Ishikawa (cell line): ENCODE results near the gene SUMO1.

Source experiments
- EGR1 ChIP-seq: IDR thresholded peaks from 2 replicates; pipeline ENCODE4 v1.6.1; 2012
- RAD21 ChIP-seq: IDR thresholded peaks from 2 replicates; pipeline ENCODE4 v1.6.1; 2012; ENCODE audit warnings: low read depth
- TF ChIP-seq, protein P1 (sequence below): IDR thresholded peaks from 2 replicates; pipeline ENCODE4 v1.6.1; 2012
- TF ChIP-seq, protein P2 (sequence below): IDR thresholded peaks from 2 replicates; pipeline ENCODE4 v1.6.1; 2012

DNA sequence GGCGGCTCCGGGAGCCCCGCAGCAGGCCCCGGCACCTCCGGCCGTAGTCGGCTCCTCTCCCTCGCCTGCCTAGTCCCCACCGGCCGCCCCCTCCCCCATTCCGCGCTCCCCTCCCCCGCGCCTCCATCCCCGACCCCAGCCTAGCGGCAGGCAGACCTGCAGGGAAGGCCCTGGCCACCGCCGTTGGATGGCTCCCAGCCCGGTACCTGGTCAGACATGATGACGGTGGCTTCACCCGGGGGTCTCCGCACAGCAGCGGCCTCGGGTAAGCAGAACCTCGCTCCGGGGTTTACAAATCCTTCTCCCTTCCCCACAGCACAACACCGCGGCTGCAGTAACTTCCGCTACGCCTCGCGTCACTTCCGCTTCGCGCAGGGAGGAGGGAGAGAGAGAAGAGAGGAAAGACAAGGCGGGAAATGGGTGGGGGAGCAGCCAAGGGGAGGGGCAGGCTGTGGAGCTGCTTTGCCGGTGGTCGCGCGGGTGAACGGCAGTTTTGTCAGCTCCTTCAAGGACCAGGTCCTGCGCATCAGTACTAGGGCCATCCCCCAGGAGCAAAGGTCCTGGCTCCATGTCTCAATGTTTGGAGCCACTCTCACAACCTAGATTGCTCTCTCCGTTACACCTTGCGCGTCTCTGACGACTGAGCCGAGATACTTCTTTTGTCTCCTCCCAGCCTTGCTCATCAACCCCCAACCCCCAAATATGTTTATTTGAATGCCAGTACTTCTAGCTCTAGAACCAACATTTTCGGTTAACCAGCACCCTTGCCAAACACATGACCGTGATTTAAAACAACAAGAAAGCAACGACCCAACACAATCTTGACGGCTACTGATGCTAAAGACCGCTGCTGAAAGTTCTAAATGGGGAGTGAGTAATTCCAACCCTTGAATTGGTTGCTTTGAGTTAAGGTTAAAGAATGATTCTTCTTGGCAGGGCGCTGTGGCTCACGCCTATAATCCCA, at the start of gene SUMO1:
- TF ChIP-seq EGR1 (no peak), RAD21 (no peak)
- TF ChIP-seq, protein P1, sequence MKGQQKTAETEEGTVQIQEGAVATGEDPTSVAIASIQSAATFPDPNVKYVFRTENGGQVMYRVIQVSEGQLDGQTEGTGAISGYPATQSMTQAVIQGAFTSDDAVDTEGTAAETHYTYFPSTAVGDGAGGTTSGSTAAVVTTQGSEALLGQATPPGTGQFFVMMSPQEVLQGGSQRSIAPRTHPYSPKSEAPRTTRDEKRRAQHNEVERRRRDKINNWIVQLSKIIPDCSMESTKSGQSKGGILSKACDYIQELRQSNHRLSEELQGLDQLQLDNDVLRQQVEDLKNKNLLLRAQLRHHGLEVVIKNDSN, result no peak
- TF ChIP-seq, protein P2, sequence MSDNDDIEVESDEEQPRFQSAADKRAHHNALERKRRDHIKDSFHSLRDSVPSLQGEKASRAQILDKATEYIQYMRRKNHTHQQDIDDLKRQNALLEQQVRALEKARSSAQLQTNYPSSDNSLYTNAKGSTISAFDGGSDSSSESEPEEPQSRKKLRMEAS, result peak; percentile 76
